Trophoblast cell (in vitro differentiated cells and primary cell): ENCODE results near the gene UNC13D.
"Not testable (repeated sequence)": the region's sequence is repeated elsewhere in the genome, so short reads cannot be mapped to it uniquely, and the experiment has no call there.

Experiments
- DNase-seq, 2 donors: peaks; one replicate each; pipeline ENCODE4 v3.0.0-alpha.2; 2016
- H2AFZ ChIP-seq: 2 replicates; pipeline ENCODE4 v1.6.1; 2013; ENCODE audit warnings: low read length, moderate library complexity, mild to moderate bottlenecking; ENCODE audit not compliant: insufficient read depth, poor library complexity
- H2AK5ac ChIP-seq: 2 replicates; pipeline ENCODE4 v1.6.1; 2013; ENCODE audit warnings: mild to moderate bottlenecking, low read length
- H2BK120ac ChIP-seq: 2 replicates; pipeline ENCODE4 v1.6.1; 2013; ENCODE audit warnings: low read length, mild to moderate bottlenecking, moderate library complexity; ENCODE audit not compliant: insufficient read depth, poor library complexity
- H2BK12ac ChIP-seq: 2 replicates; pipeline ENCODE4 v1.6.1; 2013; ENCODE audit warnings: mild to moderate bottlenecking, low read length, moderate library complexity
- H2BK5ac ChIP-seq: 2 replicates; pipeline ENCODE4 v1.6.1; 2013; ENCODE audit warnings: low read length, low read depth, moderate library complexity, mild to moderate bottlenecking; ENCODE audit not compliant: poor library complexity
- H3K14ac ChIP-seq: 2 replicates; pipeline ENCODE4 v1.6.1; 2013; ENCODE audit warnings: mild to moderate bottlenecking, low read length
- H3K18ac ChIP-seq: 2 replicates; pipeline ENCODE4 v1.6.1; 2013; ENCODE audit warnings: mild to moderate bottlenecking, low read length
- H3K23ac ChIP-seq: 2 replicates; pipeline ENCODE4 v1.6.1; 2013; ENCODE audit warnings: low read length
- H3K27ac ChIP-seq: 2 replicates; pipeline ENCODE4 v1.5.1; 2013; ENCODE audit warnings: low read depth, mild to moderate bottlenecking, inconsistent platforms, low read length, moderate library complexity
- H3K27me3 ChIP-seq: 2 replicates; pipeline ENCODE4 v1.6.1; 2013; ENCODE audit warnings: inconsistent platforms, mild to moderate bottlenecking, low read length, moderate library complexity; ENCODE audit not compliant: insufficient read depth
- H3K36me3 ChIP-seq, 2 experiments: 1 replicate in 1 of 2; 2 replicates in 1 of 2; pipeline ENCODE4 v1.6.1; 2013; ENCODE audit warnings: low read length in 2 of 2, mild to moderate bottlenecking in 2 of 2, moderate library complexity in 1 of 2; ENCODE audit not compliant: insufficient read depth in 2 of 2, control insufficient read depth in 1 of 2
- H3K4ac ChIP-seq: 2 replicates; pipeline ENCODE4 v1.6.1; 2013; ENCODE audit warnings: low read depth, mild to moderate bottlenecking, low read length, moderate library complexity
- H3K4me1 ChIP-seq, 2 experiments: 1 replicate in 1 of 2; 2 replicates in 1 of 2; pipeline ENCODE4 v1.6.1; 2013; ENCODE audit warnings: low read length in 2 of 2, mild to moderate bottlenecking in 2 of 2, moderate library complexity in 1 of 2; ENCODE audit not compliant: insufficient read depth in 2 of 2, control insufficient read depth in 1 of 2
- H3K4me2 ChIP-seq: 2 replicates; pipeline ENCODE4 v1.6.1; 2013; ENCODE audit warnings: inconsistent platforms, mild to moderate bottlenecking, low read length, moderate library complexity
- H3K4me3 ChIP-seq: 2 replicates; pipeline ENCODE4 v1.5.1; 2013; ENCODE audit warnings: mild to moderate bottlenecking, low read depth, low read length, inconsistent platforms
- H3K79me1 ChIP-seq: one replicate; pipeline ENCODE4 v1.6.1; 2013; ENCODE audit warnings: low read length
- H3K79me2 ChIP-seq: 2 replicates; pipeline ENCODE4 v1.6.1; 2013; ENCODE audit warnings: low read length, mild to moderate bottlenecking; ENCODE audit not compliant: control insufficient read depth, insufficient read depth, poor library complexity
- H3K9ac ChIP-seq: 2 replicates; pipeline ENCODE4 v1.6.1; 2013; ENCODE audit warnings: mild to moderate bottlenecking, low read length
- H3K9me3 ChIP-seq: 2 replicates; pipeline ENCODE4 v1.6.1; 2013; ENCODE audit warnings: low read depth, mild to moderate bottlenecking, control low read depth, inconsistent platforms, low read length; ENCODE audit not compliant: insufficient read depth
- H4K12ac ChIP-seq: 2 replicates; pipeline ENCODE4 v1.6.1; 2013; ENCODE audit warnings: low read depth, mild to moderate bottlenecking, low read length, moderate library complexity
- H4K8ac ChIP-seq: 2 replicates; pipeline ENCODE4 v1.6.1; 2013; ENCODE audit warnings: low read depth, mild to moderate bottlenecking, low read length, moderate library complexity
- H4K91ac ChIP-seq: one replicate; pipeline ENCODE4 v1.6.1; 2013; ENCODE audit warnings: low read depth, mild to moderate bottlenecking, low read length, moderate library complexity
- WGBS: extraction: QIAGEN DNeasy Blood & Tissue Kit; methylation state at CpG from one replicate; pipeline ENCODE4 v1.1.7; 2013; ENCODE audit warnings: missing lambda C conversion rate; ENCODE audit not compliant: insufficient read length, insufficient coverage; ENCODE audit errors: extremely low coverage; 5-methylcytosine and 5-hydroxymethylcytosine counted together

Gene UNC13D

GRCh38 chr17:75885860-75886259, 41.7 kb upstream of the UNC13D start:
- not testable (repeated sequence) for H2BK5ac ChIP-seq, H2AK5ac ChIP-seq, H3K79me2 ChIP-seq, H4K8ac ChIP-seq, H4K91ac ChIP-seq, H3K79me1 ChIP-seq, H3K27me3 ChIP-seq, H3K4me3 ChIP-seq, DNase-seq, H3K4me2 ChIP-seq, H4K12ac ChIP-seq, H3K27ac ChIP-seq, H3K4me1 ChIP-seq, H2BK12ac ChIP-seq, H2BK120ac ChIP-seq, H3K9me3 ChIP-seq, H3K14ac ChIP-seq, H3K4ac ChIP-seq, H3K18ac ChIP-seq, H3K36me3 ChIP-seq, H3K9ac ChIP-seq, H3K23ac ChIP-seq, H2AFZ ChIP-seq
- no CpG with 5 or more reads among the region's 9 CpGs for WGBS

- Histone ChIP-seq H3K4me3 (no peak overlapping the region), H3K4me2 (no peak overlapping the region), H2BK12ac (no peak overlapping the region), H2AFZ (no peak overlapping the region), H3K23ac (no peak overlapping the region), H3K79me1 (no peaks in the 10 kb centered on the region), H3K4ac (no peak overlapping the region), H3K14ac (no peak overlapping the region), H3K18ac (no peak overlapping the region), H2BK120ac (no peak overlapping the region), H2BK5ac (no peak overlapping the region), H4K12ac (no peak overlapping the region), H3K4me1 (no peaks in the 10 kb centered on the region), H3K27ac (no peak overlapping the region), H3K27me3 (no peaks in the 10 kb centered on the region), H3K36me3 (peaks cover 3 to 4% of the 10 kb centered on the region in 2 experiments), H3K9ac (no peak overlapping the region), H3K79me2 (no peaks in the 10 kb centered on the region), H4K8ac (no peak overlapping the region), H4K91ac (no peak overlapping the region), H3K9me3 (peaks cover 2% of the 10 kb centered on the region), H2AK5ac (no peak overlapping the region)
- no CpG with 5 or more reads among the region's 8 CpGs for WGBS
- no peak for DNase-seq
Observed at GRCh38 chr17:75885431-75885830, 41.2 kb upstream of the UNC13D start.

- Histone ChIP-seq H2BK120ac (no peak overlapping the region), H3K79me1 (no peaks in the 10 kb centered on the region), H2AK5ac (no peak overlapping the region), H3K4me1 (peaks cover 12 to 15% of the 10 kb centered on the region in 2 experiments), H2BK12ac (no peak overlapping the region), H3K23ac (no peak overlapping the region), H2BK5ac (no peak overlapping the region), H3K36me3 (no peaks in the 10 kb centered on the region), H4K91ac (no peak overlapping the region), H3K9me3 (peaks cover 2% of the 10 kb centered on the region), H3K18ac (no peak overlapping the region), H3K27ac (no peak overlapping the region), H3K4me3 (no peak overlapping the region), H2AFZ (no peak overlapping the region), H3K4ac (no peak overlapping the region), H3K27me3 (peaks cover 16% of the 10 kb centered on the region), H3K4me2 (no peak overlapping the region), H4K12ac (no peak overlapping the region), H3K14ac (no peak overlapping the region), H4K8ac (no peak overlapping the region), H3K79me2 (no peaks in the 10 kb centered on the region), H3K9ac (no peak overlapping the region)
- no peak for DNase-seq
- WGBS: no CpG with 5 or more reads among the region's 15 CpGs
Observed at GRCh38 chr17:75881678-75882454, 37.7 kb upstream of the UNC13D start.

- Histone ChIP-seq H3K9ac (no peak overlapping the region), H3K4me1 (peaks cover 12 to 19% of the 10 kb centered on the region in 2 experiments), H2BK5ac (no peak overlapping the region), H3K23ac (no peak overlapping the region), H4K91ac (no peak overlapping the region), H3K27ac (no peak overlapping the region), H3K18ac (no peak overlapping the region), H3K79me2 (no peaks in the 10 kb centered on the region), H3K4me3 (no peak overlapping the region), H4K12ac (no peak overlapping the region), H3K14ac (no peak overlapping the region), H2AK5ac (no peak overlapping the region), H3K9me3 (peaks cover 2% of the 10 kb centered on the region), H4K8ac (no peak overlapping the region), H3K27me3 (peaks cover 19% of the 10 kb centered on the region), H3K36me3 (no peaks in the 10 kb centered on the region), H2AFZ (no peak overlapping the region), H3K79me1 (no peaks in the 10 kb centered on the region), H3K4me2 (no peak overlapping the region), H2BK120ac (no peak overlapping the region), H3K4ac (no peak overlapping the region), H2BK12ac (no peak overlapping the region)
- no CpG with 5 or more reads among the region's 7 CpGs for WGBS
- no peak for DNase-seq
Observed at GRCh38 chr17:75880266-75880665, 36.1 kb upstream of the UNC13D start.
